GM06990 (cell line): Measurements from ENCODE around the gene MRPL54.
A peak's percentile ranks its signal among the peaks of the same experiment; 100 is the strongest.

ENCODE experiments used
- DNase-seq: peaks from one replicate; pipeline ENCODE4 v3.0.0-alpha.2; 2011; ENCODE audit not compliant: insufficient read length; ENCODE audit errors: extremely low read depth
- H3K27me3 ChIP-seq: replicated peaks from 2 replicates; pipeline ENCODE4 v1.6.0; 2011; ENCODE audit warnings: low read length; ENCODE audit not compliant: control insufficient read depth, insufficient read depth
- H3K36me3 ChIP-seq: 2 replicates; pipeline ENCODE4 v1.5.1; 2011; ENCODE audit warnings: low read length; ENCODE audit not compliant: control insufficient read depth, insufficient read depth
- H3K4me3 ChIP-seq: replicated peaks from 2 replicates; pipeline ENCODE4 v1.5.1; 2011; ENCODE audit warnings: low read depth, mild to moderate bottlenecking, control low read depth, low read length
- CTCF ChIP-seq: IDR thresholded peaks from 2 replicates; pipeline ENCODE4 v1.5.1; 2011; ENCODE audit warnings: low read length, control low read depth, mild to moderate bottlenecking, inconsistent platforms; ENCODE audit not compliant: insufficient read depth, poor library complexity, severe bottlenecking

Gene MRPL54

GRCh38 chr19:3782903-3783302, 20.4 kb downstream of the MRPL54 start:
- H3K27me3 ChIP-seq, result no peaks in the 10 kb centered on the region
- no peak for DNase-seq
- H3K36me3 ChIP-seq, result no peaks in the 10 kb centered on the region
- no peak overlapping the region for H3K4me3 ChIP-seq
- no peak for TF ChIP-seq CTCF

GRCh38 chr19:3783660-3784584, 21.4 kb downstream of the MRPL54 start:
- no peak for DNase-seq
- no peaks in the 10 kb centered on the region for H3K36me3 ChIP-seq
- no peak overlapping the region for H3K4me3 ChIP-seq
- peak; percentile 37 for TF ChIP-seq CTCF
- no peaks in the 10 kb centered on the region for H3K27me3 ChIP-seq

GRCh38 chr19:3784607-3785450, 22.3 kb downstream of the MRPL54 start:
- Histone ChIP-seq H3K36me3 (no peaks in the 10 kb centered on the region), H3K4me3 (no peak overlapping the region), H3K27me3 (no peaks in the 10 kb centered on the region)
- no peak for TF ChIP-seq CTCF
- no peak for DNase-seq

GRCh38 chr19:3785451-3785937, 23.0 kb downstream of the MRPL54 start:
- no peak for TF ChIP-seq CTCF
- Histone ChIP-seq H3K4me3 (peak overlapping the region; percentile 32), H3K36me3 (no peaks in the 10 kb centered on the region), H3K27me3 (no peaks in the 10 kb centered on the region)
- no peak for DNase-seq

GRCh38 chr19:3785938-3786824, 23.7 kb downstream of the MRPL54 start, which contains the start of gene MATK:
MATK (minus strand) TSS chr19:3786381; CDS start chr19:3785135, 1,246 bp downstream.
- DNase-seq, result no peak
- H3K36me3 ChIP-seq, result no peaks in the 10 kb centered on the region
- peak within 1 kb of the TSS; percentile 32 for H3K4me3 ChIP-seq
- no peaks in the 10 kb centered on the region for H3K27me3 ChIP-seq
- no peak for TF ChIP-seq CTCF
